Activated CD8-positive, alpha-beta memory T cell treated with anti-CD3 and anti-CD28 coated beads, Interleukin-2, amount 50 U/mL, for 24 hours (primary cell): ENCODE data around the gene GUK1.

ENCODE experiments used
- DNase-seq: peaks from one replicate; pipeline ENCODE4 v3.0.0-alpha.2; 2020; ENCODE audit errors: extremely low read depth

Gene GUK1

DNA sequence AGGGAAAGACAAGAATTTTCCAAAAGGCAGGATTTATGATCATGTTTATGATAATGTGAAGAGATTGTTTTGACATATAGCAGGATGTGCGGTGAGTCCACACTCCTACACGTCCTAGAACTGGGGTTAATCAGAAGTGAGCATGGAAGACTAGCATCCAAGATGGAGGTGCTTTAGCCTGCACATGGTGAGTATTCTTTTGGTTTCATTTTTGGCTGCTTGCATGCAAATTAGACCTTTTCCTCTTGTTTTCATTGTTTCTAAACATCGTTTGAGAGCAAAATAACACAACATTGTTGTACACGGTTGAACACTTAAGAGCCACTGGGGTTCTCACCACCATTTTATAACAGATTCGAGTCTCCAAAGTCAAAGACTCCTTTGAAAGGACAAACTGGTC, 14.9 kb upstream of the GUK1 start:
- no peak for DNase-seq

DNA sequence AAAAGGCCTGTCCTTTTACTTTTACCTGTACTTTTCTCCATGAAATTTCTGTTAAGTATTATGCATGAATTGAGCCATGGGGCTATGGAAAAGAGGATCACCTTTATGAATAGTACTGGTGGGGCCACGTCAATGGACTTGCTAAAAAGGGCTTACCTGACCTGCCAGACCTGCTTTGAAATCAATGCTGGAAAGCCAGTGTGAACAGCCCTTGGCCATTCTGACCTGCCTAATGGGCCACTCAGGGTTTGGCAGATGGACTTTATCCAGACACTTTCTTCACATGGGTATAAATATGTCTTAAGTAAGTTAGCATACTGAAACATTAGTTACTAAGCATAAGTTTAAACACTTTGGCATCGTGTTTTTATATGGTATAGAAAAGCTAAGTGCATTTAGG, 8.3 kb upstream of the GUK1 start:
- no peak for DNase-seq

DNA sequence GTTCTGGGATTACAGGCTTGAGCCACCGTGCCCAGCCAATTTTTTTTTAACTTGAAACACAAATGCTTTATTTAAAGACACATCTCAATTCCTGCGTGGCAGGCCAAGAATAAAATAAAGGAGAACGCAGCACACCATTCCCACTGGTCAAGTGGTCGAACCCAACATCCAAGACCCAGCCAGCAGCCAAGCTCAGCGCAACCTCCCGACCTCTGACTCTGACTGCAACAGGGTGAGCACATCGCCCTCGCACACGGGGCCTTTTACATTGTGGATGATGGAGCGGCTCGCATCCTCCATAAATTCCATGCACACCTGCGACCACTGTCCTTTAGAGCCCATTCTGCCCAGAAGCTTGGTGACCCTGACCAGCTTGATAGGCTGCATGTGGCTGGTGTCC, 5.5 kb upstream of the GUK1 start:
- no peak for DNase-seq

DNA sequence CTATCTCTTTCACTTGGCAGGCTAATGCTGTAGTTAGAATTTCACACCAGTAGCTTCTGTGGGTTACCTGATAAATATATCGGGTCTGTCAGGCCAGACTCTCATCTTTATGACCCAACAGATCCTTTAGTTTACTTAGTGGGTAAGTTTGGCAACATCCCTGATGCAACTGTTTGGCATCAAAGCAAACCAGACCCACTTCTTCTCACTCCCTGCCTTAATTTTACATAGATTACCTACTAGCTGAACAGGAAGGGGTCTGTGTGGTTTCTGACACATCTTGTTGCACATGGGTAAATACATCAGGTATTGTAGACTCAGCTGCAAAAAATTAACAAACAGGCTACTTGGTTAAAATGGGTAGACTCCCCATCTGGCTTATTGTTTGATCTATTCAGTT, 3.2 kb upstream of the GUK1 start:
- DNase-seq, result no peak

DNA sequence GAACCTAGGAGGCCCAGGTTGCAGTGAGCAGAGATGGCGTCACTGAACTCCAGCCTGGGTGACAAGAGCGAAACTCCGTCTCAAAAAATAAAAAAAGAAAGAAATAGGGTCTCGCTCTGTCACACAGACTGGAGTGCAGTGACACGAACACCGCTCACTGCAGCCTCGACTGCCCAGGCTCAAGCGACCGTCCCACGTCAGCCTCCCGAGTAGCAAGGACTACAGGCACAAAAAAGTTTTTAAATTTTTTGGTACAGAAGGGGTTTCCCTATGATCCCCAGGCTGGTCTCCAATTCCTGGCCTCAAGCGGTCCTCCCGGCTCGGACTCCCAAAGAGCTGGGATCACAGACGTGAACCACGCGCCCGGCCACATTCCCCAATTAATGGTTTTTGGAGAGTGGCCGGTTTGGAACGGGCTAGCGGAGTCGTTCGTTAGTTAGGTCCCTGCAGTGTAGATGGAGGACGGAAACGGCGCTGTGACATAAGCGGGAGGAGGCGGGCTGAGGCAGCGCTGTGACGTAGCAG, 611 bp upstream of the GUK1 start:
- no peak for DNase-seq

DNA sequence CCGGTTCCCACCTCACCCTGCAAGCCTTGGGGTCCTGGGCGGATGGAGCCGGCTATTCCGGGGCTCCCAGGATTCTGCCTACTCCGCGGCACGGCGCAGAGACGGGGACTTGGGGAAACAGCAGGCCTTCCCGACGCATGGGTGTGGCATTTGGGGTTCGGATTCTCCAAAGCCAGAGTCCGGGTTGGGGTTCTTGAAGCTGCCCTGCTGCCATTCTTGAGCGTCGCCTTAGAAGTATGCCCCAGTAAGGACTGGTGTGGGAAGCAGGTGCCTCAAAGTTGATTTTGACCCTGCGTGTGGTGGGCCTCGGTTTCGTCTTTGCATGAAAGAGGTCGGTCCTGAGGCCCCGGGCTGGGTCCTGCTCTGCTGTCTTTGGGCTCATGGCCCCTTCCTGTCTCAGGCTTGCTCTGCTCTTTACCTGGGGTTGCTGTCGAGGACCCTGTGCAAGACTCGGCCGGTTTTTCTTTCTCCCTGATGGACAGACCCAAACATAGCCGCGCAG, 696 bp downstream of the GUK1 start:
- DNase-seq, result no peak

DNA sequence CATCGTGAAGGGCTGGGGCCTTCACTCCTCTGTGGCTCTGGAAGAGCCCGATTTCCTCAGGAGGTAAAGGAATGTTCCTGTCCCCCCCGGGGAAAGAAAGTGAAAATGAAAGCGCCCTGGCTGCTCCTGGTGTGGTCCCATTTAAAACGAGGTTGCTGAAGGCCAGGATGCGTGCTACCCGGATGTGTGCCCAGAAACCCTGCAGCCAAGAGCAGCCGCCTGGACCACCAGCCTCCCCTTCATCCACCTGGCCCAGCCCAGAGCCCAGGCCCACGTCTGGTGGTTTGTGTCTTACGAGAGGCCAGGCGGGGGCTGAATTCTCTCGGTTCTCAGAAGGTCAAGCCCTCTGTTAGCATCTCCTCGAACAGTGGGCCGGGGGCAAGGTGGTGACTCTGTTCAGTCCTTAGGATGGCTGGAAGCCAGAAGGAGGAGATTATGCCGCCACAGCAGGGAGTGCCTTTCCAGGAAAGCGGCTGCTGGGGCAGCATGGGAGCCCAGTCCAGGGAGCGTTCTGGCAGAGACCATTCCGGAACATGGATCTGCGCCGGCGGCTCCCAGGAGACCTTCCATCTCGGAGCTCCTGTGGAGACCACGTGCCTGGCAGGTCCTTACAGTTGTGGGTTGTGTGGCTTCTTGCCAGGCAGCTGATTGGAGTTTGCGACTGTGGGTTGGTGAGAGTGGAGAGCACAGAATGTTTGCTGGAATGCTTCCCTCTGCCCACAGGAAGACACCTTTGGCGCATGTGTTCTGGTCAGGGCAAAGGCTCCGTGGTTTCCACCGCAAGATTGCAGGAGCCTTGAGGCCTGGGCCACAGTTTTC, 1.4 kb downstream of the GUK1 start:
- DNase-seq, result no peak

DNA sequence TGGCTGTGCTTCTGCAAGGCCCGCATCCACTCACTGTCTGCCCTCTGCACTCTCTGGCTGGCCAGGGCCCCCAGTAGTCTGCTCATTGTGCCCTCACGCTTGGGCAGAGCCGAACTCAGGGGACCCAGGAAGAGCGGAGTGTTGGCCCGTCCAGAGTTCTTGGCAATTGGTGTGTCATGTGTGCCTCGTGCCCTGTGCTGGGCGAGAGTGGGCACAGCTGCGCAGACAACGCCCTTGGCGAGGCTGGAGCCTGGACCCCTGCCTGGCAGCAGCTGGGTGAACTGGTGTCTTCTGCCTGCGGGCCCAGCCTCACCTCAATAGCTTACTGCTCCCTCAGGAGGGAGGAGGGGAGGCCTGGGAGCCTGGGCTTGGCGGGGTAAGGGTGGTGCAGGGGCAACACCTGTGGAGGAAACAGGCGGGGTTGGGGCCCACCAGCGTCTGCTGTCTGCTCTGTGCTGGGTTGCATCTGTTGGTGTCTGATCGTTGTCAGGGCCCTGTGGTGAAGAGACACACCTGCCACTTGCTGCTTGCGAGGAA, 2.1 kb downstream of the GUK1 start:
- DNase-seq, result no peak

DNA sequence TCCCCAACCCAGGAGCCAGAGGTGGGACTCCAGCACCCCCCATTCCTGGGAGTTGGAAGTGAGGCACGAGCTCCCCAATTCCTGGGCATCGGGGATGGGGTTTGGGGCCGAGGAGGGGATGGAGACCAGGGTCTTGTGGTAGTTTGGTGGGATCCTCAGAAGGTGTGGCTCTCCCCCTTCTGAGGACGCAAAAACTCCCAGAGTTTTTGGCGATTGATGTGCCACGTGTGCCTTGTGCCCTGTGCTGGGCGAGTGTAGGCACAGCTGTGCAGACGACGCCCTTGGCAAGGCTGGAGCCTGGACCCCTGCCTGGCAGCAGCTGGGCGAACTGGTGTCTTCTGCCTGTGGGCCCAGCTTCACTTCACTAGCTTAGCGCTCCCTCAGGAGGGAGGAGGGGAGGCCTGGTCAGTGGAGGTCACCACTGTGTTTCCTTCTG, 2.6 kb downstream of the GUK1 start:
- DNase-seq, result no peak

DNA sequence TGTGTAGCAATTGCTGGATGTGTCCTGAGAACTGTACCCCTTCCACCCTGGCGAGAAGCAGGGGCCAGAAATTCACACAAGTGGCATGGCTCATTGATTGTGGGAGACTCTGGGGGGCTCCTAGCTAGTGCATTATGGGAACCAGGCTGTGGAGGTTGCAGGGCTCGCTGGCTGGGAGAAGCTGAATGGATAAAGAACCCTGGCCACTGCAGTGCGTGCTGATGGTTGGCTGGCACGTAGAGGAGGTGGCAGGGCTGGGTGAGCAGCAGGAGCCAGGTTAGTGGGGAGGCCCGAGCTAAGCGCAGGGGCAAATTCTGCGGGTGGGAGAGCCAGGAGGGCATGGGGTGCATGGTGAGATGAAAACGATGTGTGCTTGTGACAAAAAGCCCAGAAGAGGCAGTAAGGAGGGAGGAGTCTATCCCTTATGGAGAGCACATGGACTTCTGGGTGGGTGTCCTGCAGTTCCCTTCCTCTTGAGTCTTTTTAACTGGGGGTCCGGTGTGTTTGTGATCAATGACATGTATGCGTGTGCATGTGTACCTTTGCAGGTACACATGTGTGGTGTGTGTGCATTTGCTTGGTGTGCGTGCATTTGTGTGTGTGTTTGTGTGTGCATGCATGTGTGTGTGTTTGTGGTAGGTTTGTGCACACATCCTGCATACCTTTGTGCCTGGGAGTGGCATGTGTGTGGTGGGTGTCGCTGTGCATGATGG, 3.6 kb downstream of the GUK1 start:
- no peak for DNase-seq

DNA sequence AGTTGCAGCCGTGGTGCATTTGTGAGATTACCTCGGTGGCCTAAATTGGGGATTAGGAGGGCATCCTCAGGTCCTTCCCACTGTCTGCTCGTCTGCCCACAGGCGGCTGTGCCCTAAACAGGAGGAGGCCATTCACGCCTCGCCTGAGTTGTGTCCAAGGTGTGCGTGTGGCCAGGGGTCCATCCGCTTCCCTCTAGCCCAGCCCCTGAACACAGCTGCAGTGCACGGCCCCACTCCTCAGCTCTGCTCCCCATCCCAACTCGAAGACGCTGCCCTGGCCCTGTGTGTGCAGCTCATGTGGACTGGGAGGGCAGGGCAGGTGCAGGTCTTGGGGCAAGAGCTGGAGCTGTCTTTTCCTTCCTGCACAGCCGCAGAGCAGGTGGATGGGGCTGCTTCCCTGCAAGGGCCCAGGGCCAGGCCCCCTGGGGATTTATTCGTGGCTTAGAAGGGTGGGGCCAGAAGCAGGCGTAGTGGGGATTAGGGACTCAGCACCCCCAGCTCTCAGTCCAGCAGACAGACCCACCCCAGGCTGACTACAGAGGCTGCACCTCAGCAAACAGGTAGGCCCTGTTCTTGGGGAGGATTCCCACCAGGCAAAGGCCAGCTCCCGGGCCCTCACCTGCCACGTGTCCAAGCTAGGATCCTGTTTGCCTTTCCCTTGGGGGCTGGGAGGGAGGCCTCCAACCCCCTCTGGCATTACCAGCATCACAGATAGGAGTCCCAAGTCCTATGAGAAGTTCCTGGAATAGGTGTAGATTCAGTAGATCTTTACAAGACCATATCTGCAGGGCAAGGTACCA, 4.3 kb downstream of the GUK1 start:
- DNase-seq, result no peak

DNA sequence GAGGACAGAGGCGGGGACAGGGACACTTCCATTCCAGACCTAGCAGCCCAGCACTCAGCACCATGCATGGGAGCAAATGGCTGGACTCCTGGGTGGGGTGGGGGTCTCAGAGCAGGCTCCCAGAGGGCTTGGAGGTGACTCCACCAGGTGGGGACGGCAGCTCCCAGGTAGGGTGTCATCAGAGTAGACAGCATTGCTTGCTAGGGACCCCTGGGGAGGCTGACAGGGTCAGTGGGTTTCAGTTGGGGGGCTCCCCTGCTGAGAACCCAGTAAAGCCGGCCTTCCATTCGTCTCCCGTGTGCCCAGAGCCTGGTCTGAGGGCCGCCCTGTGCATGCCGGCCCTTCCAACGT, 4.9 kb downstream of the GUK1 start:
- DNase-seq, result no peak

DNA sequence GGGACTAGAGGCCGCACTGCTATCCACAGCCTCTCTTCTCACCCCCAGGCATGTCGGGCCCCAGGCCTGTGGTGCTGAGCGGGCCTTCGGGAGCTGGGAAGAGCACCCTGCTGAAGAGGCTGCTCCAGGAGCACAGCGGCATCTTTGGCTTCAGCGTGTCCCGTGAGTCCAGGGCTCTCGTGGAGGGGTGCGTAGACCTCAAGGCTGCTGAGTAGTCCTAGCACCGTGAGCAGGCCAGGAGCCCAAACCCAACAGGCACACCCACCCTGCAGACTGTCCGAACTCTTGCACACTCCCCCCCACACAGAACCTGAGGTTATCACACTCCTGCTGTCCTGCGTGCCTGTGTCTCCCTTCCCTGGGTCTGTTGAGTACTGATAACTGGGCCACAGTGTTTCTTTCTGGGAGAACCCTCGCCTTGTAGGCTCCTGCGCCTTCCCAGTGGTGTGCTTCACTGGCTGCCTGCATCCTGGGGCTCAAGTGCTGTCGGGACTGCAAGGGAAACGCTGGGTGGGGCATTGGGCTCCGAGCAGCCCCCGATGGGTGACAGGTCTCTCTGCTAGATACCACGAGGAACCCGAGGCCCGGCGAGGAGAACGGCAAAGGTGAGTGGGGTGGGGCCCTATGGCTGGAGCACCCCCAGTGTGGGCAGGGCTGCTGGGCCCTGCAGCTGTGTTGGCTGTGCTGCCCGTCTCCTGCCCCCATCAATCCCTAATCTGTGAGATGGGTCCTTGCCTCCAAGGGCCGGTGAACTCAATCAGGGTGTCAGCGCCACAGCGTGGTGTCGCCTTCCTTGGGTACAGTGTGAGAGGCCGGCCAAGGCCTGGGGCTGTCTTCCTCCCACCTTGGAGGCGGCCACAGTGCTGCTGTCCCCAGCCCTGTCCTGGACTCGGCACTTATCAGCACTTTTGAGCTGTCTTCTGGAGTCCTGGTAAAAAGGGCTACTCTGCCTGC, 5.7 kb downstream of the GUK1 start:
- DNase-seq, result no peak

DNA sequence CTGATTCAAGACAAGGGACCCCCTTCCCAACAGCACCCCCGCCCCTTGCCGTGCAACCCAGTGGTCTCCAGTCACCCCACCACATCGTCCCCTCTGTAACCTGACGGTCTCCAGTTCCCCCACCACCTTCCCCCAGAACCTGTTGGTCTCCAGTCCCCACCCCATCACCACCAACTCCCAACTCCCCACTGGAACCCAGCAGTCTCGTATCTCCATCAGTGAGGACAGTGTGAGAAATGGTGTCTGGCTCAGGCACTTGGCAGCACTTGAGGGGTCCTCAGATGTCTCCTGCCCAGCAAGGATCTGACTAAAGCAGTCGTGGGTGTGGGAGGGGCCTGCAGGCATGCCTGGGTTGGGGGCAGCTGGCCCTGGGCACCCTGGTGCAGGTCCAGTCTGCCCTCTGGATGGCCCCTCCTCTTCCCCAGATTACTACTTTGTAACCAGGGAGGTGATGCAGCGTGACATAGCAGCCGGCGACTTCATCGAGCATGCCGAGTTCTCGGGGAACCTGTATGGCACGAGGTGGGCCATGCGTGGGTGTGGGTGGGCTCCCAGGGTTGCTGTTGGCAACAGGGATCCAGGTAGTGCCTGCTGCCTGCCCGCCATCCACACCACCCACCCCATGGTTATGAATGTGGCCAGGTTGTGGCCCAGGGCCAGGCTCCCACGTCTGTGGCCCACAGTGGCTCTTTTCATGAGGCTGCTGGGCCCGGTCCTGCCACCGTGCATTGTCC, 6.5 kb downstream of the GUK1 start:
- no peak for DNase-seq

DNA sequence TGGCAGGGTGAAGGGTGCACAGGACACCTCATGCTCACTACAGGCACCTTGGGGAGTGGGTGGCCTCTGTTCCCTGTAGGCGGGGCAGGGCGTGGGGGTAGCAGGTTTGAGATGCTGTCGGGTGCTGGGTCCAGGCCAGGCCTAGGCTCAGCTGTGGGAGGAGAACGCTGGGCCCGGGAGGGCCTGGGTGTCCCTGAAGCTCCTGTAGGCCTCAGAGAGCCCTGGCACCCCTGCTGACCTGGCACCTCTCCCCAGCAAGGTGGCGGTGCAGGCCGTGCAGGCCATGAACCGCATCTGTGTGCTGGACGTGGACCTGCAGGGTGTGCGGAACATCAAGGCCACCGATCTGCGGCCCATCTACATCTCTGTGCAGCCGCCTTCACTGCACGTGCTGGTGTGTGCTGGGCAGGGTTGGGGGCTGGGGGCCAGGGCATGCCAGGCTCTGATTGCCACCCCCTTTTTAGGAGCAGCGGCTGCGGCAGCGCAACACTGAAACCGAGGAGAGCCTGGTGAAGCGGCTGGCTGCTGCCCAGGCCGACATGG, 7.1 kb downstream of the GUK1 start:
- DNase-seq, result no peak

DNA sequence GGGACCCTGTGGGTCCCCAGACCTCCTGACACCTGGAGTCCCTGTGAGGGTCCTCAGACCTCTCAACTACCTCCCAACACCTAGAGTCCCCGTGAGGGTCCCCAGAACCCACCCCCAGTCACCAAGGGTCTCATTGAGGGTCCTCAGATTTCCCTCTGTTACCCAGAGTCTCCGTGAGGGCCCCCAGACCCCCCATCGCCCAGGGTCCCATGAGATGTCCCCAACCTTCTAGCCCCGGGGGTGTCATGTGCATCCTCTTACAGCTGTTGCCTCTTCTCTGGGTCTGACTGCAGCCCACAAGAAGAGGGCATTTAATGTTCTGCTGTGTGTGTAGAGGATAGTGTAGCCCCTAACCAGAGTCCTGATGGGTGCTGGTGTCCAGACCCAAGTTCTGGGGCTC, 7.7 kb downstream of the GUK1 start:
- no peak for DNase-seq

DNA sequence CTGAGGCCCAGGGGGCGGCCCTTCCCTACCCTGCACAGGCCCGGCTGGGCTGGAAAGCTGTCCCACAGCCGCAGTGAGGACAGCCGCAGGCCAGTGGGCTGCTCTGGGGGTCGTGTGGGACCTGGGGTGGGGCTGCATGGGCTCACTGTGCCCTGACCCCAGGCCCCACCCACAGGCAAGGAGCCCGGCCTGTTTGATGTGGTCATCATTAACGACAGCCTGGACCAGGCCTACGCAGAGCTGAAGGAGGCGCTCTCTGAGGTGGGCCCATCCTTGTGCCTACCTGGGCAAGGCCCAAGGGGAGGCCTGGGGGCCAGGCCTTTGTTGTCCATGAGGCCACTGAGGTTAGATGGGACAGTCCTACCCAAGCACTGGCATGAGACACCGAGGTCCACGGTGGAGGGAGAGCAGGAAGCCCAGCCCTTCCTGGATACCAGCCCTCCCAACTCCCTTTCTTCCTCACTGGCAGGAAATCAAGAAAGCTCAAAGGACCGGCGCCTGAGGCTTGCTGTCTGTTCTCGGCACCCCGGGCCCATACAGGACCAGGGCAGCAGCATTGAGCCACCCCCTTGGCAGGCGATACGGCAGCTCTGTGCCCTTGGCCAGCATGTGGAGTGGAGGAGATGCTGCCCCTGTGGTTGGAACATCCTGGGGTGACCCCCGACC, 8.2 kb downstream of the GUK1 start:
- no peak for DNase-seq

DNA sequence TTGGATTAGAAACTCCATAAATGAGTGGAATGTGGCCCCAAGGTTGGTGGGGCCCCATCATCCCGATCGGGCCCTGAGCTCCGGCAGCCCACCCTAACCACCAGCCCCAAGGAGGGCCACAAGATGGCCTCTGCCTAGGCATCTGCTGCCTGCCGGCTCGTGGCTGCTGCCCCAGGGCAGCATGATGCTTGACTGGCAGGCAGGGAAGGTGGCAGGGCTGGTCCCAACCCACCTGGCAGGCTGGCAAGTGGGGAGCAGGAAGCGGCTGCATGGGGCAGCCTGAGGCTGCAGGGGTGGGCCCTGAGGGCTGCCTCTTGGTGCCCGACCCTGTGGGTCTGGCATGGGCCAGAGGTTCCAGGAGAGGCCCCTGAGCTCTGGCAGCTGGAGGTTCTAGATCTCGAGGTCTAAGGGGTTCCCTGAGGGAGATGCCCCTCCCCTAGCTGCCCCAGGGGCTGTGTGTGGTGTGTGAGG, 8.9 kb downstream of the GUK1 start:
- no peak for DNase-seq
